ENCODE results near the gene EFS.

EFS gene

GRCh38 chr14:23324455-23324846, 40.5 kb downstream of the EFS start:
- no peak for DNase-seq

- DNase-seq: no peak
Measured at GRCh38 chr14:23323838-23324454, 41.0 kb downstream of the EFS start.

DNA sequence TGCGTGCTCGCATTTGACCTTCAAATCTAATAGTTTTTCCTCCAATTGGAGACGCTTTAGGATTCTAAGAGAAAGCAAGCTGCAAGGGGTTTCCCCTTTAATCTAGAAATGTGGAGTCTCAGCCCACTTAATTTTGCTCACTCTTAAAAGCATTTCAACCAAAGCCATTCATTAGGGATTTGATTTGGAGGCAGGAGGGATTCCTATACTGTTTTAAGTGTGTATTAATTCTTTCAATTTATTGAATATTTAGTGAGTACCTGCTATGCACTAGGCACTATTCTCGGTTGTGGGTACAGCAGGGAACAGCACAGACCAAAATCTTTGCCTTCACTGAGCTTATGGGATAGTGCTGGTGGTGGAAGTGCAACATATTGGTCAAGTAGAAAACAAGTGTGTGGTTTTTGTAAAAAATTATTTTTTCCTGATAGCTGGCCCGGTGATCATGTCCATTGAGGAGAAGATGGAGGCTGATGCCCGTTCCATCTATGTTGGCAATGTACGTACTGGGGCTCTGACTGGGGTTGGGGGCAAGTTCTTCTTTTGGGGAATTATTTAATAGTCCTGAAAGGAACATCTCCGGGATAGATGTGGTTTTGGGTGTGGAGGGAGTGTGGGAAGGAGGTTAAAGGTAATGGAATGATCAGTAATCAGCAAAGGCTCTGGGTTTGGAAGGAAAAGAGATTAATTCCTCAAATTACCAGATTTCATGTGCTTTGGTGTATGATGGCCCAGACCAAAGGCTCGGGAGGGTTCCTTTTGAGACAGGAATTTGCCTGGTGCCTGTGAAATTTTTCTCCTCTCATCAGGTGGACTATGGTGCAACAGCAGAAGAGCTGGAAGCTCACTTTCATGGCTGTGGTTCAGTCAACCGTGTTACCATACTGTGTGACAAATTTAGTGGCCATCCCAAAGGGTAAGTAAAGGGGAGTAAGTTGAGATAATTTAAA, 42.1 kb downstream of the EFS start:
- no peak for DNase-seq

- peak; percentile 19 for DNase-seq
Measured at GRCh38 chr14:23321572-23322547, 43.1 kb downstream of the EFS start.

GRCh38 chr14:23320584-23321571, 44.1 kb downstream of the EFS start, which contains the start of gene PABPN1:
TSS of gene PABPN1 (plus strand) at chr14:23321457. CDS start at chr14:23321470, 13 bp downstream.
- DNase-seq: peak; percentile 98

GRCh38 chr14:23319746-23320583, 45.0 kb downstream of the EFS start:
- DNase-seq: no peak

DNA sequence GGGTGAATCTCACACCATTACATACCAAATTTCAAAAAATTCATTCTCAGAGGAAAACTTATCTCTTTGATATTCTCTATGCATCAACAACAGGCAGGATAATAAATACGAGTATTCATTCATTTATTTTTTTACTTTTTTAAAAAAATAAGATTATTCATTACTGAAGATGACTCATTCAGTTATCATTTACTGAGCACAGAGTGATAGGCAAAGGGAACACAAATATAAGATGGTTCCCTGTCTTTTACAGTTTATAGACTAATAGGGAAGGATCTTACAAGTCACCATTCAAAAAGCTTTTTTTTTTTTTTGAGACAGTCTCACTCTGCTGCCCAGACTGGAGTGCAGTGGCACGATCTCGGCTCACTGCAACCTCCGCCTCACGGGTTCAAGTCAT, 48.7 kb downstream of the EFS start:
- DNase-seq: no peak

DNA sequence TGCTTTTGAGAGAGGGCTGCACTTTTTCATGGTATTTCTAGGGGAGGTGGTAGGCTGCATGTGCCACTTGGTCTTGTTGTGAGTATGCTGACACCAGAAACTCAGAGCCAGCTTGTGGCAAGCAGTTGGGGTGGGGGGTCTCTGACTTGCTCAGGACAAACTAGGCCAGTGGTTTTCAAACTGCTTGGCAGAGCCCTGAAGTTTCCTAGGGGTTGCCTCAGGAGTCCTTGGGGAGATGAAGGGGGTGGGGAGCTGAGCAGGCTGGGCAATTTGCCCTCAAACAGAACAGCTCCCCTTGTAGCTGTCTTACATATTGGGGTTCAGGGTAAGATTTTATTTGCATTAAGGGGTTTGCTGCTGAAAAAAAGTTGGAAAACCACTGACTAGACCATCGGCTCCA, 54.4 kb downstream of the EFS start:
- no peak for DNase-seq

GRCh38 chr14:23308721-23309445, 56.1 kb downstream of the EFS start:
- DNase-seq: no peak

GRCh38 chr14:23307687-23308644, 57.0 kb downstream of the EFS start:
- no peak for DNase-seq

GRCh38 chr14:23307146-23307530, 57.8 kb downstream of the EFS start:
- no peak for DNase-seq

DNA sequence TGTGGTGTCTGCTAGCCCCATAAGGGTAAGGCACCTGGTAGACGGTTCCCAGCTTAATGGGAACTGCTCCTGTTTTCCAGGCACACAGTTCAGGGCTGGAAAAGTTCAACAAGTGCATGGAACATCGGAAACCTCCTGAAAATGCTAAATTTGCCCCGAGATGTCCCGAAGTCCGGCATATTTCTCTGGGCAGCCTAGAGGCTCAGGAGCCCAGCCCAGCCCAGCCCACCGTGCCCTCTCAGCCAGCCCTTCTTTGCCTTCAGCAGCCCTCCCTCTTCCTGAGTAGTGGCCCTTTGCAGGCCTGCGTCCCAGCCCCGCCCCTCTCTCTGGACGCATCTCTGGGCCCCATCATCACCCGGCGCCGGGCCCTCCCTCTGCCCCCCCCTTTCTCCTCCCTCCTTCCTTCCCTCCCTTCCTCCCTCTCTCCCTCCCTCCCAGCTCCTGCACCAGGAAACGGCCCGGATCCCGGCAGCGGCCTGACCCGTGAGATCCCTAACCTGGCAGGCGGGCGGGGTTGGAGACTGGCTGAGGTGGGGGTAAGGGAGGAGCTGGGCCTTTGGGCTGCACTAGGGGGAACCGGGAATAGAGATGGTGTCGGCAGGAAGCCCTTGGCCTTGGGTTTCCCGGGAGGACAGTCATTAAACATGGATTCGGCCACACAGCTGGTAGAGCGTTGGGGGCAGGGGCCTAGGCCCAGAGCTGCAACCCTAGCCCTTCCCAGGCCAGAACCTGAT, 58.4 kb downstream of the EFS start, which contains the start of gene BCL2L2:
Gene BCL2L2 (plus strand): TSS at position 422 of the 734 bp plus-strand sequence. CDS start 935 bp downstream, outside the sequence.
- peak; percentile 72 for DNase-seq
